Right forelimb (tissue), 1 donor: ENCODE measurements around the gene SLC25A17.
"Not testable (repeated sequence)": the region's sequence is repeated elsewhere in the genome, so short reads cannot be mapped to it uniquely, and the experiment has no call there.

Experiments used
- DNase-seq: peaks from one replicate; pipeline ENCODE4 v3.0.0-alpha.2; 2018

The SLC25A17 gene

DNA sequence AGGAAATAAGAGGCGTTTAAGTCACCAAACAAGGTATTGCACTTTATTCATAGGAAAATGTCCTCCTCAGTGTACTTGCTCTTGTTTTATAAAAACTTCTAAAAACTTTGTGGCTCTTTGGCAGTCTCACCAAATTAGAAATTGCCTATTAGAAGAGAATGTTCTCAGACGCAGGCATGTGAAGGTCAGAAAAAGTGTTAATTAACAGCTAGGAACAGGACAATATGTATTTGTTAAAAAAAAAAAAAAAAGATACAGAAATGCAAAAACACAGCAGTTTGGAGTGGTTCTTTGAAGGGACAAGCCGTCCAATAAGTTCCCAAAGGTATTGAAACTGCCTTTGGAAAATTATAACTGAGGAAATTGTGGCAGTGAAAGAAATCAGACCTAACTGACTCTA is 67.9 kb downstream of the SLC25A17 start:
- no peak for DNase-seq

DNA sequence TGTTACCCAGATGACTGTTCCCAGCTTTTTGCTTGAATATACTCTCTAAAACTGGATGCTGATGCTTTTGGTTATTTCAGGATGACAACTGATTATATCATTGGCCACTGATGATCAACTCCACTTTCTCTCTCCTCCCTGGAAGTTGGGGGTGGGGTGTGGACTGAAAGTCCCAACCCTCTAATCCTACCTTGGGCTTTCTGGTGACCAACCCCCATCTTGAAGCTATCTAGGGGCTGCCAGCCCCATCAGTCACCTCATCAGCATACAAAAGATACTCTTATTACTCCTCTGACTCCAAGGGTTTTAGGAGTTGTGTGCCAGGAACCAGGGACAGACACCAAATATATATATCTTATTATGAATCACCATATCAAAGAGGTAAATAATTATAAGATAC is 69.3 kb downstream of the SLC25A17 start:
- no peak for DNase-seq

DNA sequence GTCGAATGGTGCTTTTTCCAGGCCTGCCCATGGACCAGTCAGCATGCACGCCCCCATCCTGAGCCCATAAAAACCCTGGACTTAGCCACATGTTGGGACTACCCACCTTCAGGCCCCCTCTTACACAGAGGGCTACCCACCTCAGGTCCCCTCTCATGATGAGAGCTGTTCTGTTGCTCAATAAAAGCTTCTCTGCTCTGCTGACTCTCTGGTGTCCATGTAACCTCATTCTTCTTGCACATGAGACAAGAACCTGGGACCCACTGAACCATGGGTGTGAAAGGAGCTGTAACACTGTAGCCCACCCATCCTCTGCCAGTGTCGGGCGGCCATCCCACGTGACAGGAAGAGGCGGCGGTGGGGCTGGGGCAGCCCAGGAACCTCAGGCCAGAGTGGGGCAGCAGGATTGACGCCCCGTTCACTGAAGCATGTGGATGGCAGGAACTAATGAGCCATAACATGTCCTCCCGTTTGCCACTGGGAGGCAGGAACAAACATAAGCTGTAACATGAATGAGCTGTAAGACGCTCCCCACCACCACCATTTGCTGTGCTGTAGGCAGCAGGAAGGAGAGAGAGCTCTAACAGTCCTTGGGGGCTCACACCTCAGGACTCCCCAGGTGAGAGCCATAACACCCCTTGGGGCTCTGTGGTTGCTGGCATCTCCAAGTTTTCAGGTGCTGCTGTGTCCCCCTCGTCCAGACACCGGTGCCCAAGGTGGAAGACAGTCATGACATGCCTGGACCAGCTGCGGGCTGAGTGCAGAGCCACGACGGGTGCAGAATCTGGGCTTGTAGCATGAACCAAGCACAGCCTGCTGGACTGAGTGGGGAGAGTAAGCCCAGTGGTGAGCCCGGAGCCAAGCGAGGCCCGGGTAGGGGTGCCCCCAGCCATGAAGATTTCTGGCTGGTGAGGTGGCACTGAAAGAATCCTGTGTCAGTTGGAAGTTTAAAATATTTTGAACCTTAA is 70.5 kb downstream of the SLC25A17 start:
- no peak for DNase-seq

DNA sequence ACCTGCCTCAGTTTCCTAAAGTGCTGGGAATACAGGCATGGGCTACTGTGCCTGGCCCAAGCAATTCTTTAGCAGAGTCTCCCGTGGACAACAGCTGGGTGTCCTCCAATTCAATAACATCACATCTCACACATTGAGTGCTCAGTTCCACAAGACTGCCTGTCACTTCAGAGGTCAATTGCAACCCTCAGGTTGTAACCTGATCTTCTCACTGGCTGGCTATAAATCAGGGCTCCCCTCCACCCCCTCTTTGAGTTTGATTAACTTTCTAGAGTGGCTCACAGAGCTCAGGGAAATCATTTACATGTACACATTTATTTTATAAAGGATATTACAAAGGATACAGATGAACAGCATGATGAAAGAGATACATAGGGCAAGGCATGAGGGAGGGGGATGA is 71.8 kb downstream of the SLC25A17 start:
- DNase-seq = no peak

DNA sequence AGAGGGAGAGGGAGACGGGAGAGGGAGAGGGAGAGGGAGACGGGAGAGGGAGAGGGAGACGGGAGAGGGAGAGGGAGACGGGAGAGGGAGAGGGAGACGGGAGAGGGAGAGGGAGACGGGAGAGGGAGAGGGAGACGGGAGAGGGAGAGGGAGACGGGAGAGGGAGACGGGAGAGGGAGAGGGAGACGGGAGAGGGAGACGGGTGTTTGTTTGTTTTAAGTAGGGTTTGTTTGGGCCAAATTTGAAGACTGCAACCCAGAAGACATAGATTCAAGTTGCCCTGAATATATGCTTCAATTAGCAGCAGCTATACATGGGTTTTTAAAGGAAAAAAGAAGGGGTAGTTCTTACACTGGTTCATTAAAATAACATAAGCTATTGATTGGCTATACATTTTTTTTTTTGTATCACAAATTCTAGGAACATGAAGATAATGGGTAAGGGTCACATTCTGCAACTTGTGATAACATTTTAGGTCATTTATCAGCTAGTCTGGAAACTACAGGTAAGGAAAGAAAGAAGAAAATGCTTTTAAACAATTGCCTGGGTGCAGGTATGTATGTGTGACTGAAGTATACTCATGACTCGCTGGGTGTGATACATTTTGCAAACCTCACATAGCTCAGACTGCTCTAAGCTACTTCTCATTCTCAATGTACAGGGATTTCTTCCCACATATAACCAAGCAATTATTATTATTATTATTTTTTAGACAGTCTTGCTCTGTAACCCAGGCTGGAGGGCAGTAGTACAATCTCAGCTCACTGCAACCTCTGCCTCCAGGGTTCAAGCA is 72.5 kb downstream of the SLC25A17 start:
- DNase-seq = no peak

DNA sequence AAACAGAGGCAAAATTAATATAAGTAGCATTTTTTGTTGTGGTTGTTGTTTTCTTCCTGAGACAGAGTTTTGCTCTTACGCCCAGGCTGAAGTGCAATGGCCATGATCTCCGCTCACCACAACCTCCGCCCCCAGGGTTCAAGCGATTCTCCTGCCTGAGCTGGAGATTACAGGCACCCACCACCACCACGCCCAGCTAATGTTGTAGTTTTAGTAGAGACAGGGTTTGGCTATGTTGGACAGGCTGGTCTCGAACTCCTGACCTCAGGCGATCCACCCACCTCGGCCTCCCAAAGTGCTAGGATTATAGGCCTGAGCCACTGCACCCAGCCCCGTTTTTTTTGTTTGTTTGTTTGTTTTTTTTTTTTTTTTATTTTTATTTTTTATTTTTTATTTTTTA is 75.4 kb downstream of the SLC25A17 start:
- DNase-seq = no peak

DNA sequence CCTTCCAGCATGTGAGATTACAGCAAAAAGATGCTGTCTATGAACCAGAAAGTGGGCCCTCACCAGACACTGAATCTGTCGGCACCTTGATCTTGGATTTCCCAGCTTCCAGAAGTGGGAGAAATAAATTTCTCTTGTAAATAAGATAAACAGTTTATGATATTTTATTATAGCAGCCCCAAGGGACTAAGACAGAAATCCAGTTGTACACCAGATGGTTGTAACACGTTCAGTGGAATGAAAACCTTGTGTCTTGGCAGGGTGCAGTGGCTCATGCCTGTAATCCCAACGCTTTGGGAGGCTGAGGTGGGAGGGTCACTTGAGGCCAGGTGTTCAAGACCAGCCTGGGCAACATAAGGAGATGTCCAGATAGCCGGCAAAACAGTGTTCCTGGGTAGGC is 78.0 kb downstream of the SLC25A17 start:
- DNase-seq = no peak

DNA sequence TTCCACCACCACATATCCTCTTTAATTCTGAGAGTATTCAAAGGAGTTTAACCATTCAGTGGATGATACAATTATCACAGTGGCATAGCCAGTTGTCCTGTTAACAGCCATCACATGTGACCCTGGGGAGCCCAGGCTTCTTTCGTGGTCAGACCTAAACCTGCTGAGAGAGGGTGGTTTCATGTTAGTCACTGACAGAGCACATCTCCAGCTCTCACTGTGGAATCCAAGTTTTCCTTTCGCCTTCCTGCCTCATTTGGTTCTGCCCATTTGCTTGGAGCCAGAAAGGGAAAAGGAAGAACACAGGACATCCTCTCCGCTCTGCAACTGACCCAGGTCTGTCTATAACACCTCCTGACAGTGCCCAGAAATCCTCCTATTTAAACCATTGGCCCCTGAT is 79.4 kb downstream of the SLC25A17 start:
- no peak for DNase-seq

DNA sequence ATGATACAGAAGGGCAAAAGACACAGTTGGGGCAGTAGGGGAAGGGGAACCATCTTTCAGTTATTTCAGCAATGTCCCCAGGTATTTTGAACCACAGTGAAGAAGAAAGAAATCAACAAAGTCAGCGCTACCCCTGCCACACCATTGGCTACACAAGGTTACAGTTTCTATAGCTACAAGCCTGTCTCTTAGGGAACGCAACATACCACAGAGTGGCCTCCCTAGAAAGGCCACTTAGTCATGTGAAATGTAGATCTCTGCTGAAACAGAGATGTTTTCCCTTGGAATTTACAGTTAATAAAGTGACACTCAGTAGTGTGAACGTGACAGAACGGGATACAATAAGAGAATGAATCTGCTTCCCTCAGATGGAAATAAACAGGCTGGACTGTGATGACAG is 85.2 kb downstream of the SLC25A17 start:
- no peak for DNase-seq

DNA sequence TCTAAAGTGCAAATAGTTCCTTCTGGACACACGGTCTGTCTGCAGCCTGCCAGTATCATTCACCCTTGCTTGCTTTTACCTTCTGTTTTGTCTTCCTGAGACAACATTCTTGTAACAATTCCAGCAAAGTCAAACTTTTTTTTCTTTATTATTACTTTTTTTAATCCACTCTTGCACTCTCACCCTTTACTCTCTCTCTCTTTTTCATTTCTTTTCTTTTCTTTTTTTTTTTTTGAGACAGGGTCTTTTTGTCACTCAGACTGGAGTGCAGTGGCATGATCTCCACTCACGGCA is 86.2 kb downstream of the SLC25A17 start:
- no peak for DNase-seq

DNA sequence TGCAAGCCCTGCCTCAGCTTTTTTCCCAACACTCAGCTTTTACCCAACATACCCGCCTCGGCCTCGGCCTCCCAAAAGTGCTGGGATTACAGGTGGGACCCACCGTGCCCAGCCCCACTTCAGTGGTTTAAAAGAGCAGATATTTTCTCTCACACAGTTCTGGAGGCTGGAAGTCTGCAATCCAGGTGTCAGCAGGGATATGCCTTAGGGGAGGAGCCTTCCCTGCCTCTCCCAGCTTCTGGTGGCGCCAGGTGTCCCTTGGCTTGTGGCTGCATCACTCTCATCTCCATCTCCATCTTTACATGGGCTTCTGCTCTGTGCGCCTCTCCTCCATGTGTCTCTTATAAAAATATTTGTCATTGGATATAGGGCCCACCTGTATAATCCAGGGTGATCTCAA is 89.9 kb downstream of the SLC25A17 start:
- DNase-seq = no peak

DNA sequence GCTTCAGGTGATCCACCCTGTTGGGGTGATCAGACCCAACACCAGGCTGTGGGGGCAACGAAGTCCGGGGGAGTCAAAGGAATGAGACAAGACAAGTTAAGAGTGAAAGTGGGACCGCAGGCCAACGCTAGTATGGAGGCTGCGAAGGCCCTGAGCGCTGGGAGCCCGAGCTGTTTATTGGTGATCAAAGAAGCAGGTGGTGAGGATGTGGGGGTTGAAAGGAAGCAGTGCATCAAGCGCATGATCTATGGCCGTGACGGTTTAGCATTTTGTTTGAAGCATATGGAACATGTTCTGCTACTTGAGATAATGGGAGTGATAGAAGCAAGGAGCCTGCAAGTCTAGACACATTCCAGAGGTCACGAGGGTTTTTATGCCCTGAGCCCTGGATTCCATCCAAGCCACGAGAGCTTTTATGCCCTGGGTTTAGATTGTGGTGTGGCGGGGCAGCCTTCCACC is 90.4 kb downstream of the SLC25A17 start:
- no peak for DNase-seq

DNA sequence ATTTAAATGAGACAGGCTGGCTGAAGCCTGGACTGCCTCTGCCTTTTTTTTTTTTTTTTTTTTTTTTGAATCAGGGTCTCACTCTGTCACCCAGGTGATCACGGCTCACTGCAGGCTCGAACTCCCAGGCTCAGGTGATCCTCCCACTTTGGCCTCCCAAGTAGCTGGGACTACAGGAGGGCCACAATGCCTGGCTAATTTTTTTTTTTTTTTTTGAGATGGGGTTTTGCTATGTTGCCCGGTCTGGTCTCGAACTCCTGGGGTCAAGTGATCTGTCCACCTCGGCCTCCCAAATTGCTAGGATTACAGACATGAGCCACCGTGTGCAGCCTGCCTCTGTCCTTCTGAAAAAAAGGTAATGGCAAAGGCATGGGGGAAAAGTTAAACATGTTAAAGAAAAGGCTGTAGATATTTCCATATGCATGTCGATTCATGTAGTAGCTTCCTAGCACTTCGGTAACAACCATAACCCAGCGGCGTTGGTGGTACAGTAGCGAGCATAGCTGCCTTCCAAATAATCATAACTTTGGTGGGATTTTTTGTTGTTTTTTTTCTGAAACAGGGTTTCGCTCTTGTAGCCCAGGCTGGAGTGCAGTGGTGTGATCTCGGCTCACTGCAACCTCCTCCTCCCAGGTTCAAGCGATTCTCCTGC is 91.1 kb downstream of the SLC25A17 start:
- no peak for DNase-seq

DNA sequence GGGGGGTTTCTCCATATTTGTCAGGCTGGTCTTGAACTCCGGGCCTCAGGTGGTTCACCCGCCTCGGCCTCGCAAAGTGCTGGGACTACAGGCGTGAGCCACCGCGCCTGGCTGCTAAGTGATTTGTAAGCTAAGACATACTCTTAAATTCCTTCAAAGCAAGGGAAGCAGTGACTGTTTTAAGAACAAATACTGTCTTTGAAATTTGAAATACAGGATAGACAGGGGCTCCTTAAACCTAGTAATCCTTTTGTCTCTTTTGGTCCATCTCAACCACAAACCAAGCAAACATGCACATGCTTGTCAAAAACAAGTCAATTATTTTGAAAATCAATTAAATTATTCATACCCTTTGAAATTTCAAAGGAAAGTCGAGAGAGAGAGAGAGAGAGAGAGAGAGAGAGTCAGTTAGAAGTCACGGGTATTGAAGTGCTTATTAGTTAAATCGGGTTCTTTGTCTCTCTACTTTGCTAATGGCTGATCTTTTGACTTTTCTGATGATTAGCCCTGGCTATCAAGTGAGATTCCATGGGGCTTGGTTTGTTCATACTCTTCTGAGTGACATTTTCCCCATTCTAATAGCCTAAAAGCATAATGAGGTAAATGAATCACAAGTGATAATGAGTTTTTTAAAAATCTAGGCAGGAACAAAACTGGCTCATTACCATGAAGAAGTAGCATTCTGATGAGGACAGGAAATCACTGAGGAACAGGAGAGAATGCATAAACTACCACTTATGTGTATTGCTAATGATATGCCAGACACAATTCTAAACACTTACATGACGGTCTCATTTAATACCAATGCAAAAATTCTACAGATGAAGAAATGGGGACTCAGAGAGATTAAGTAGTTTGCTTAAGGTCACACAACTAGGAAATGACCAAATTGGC is 91.8 kb downstream of the SLC25A17 start:
- no peak for DNase-seq

DNA sequence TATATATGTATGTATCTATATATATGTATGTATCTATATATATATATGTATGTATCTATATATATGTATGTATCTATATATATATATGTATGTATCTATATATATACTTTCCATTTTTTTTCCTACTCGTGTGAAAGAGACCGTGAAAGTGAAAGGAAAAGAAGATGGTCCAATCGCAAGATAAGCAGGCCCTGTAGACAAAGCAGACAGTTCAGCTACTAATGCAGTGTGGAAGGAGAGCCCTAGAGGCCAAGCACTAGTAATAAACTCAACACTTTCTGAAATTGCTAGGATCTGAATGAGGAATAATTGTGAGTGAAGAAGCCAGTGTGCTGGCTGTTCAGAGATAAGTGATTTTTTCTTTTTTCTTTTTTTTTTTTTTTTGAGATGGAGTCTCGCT is 92.6 kb downstream of the SLC25A17 start:
- no peak for DNase-seq

DNA sequence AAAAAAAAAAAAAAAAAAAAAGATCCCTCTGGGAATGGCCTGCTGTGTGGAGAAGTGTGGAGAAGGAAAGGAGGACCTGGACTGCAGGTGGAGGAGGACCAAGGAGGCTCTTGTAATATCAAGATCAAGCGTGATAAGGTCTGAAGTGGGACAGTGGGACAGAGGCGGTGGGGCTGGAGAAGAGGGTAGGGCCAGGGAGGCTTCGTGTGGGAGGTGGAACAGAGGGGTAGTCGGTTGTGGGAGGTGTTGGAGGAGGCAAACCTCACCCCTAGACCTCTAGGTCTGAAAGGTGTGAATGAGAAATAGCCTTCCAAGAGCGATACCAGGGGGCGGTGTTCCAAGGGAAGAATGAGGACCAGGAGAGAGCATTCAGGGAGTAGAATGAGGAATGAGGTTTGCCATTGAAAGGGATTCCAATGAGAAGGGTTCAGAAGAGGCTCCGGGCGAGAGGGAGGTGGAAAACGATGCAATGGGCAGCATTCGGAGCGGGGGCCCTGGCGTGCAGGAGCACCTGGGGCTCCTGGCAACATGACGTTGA is 95.7 kb downstream of the SLC25A17 start:
- no peak for DNase-seq

DNA sequence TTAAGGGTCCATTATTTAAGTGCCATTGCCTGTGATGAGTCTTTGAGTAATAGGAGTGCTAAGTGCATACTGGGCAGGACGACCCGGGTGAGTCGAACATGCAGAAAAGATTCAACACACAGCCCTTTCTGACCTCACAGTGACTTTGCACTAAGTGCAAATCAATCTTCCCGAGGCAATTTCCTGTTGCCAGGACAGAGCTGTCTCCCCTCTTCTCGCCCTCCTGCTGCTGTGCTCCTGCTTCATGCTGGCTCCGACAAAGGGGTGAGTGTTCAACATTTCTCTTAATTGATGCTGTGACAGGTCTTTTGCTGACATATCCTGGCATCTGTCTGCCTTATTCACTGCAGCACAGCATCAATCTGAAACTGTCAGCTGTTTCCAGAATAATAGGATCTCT is 97.9 kb downstream of the SLC25A17 start:
- no peak for DNase-seq

DNA sequence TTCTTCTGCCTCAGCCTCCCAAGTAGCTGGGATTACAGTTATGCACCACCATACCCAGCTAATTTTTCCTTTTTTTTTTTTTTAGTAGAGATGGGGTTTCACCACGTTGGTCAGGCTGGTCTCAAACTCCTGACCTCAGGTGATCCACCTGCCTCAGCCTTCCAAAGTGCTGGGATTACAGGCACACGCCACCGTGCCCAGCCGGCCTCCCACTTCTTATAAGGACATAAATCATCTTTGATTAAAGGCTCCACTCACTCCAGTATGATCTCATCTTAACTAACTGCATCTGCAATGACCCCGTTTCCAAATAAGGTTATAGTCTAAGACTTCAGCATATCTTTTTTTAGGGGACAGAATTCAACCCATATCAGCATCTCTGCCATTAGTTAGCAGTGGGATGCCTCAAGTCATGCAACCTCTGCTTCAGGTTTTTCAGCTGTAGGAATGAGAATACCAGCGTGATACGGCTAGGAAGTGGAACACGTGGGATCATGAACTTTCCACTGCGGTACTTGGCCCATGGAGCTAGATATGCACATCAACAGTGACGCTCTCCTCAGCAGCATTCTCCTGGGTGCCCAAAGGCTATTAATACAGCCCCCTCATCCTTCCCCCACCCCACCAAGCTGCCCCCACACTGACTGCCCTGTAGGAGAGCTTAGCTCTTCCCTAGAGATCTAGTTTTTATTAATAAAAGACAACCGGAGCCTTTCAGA is 98.4 kb downstream of the SLC25A17 start:
- no peak for DNase-seq

DNA sequence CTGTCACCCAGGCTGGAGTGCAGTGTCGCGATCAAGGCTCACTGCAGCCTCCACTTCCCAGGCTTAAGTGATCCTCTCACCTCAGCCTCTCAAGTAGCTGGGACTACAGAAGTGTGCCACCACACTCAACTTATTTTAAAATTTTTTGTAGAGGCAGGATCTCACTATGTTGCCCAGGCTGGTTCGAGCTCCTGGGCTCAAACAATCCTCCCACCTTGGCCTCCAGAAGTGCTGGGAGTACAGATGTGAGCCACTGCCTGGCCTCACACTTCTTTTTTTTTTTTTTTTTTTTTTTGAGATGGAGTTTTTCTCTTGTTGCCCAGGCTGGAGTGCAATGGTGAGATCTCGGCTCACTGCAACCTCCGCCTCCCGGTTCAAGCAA is 99.0 kb downstream of the SLC25A17 start:
- not testable (repeated sequence) for DNase-seq
